Measurements from ENCODE around the gene GPR32.
"Not testable (repeated sequence)": the region's sequence is repeated elsewhere in the genome, so short reads cannot be mapped to it uniquely, and the experiment has no call there.

The GPR32 gene

GRCh38 chr19:50770164-50770563, at the start of gene GPR32:
GPR32 (plus strand) TSS chr19:50770464; CDS start chr19:50770601, 137 bp downstream.
- in situ Hi-C loops (cut with HindIII; ENCODE audit: low sequenced_read_pairs) = not testable (repeated sequence)

- in situ Hi-C loops (cut with HindIII; ENCODE audit: low sequenced_read_pairs) = no loop called here
Measured at GRCh38 chr19:50720921-50721381, 49.3 kb upstream of the GPR32 start.

GRCh38 chr19:50721441-50722137, 48.7 kb upstream of the GPR32 start:
- in situ Hi-C loops (cut with HindIII; ENCODE audit: low sequenced_read_pairs) = no loop called here

- in situ Hi-C loops (cut with HindIII; ENCODE audit: low sequenced_read_pairs) = no loop called here
Measured at GRCh38 chr19:50722201-50723013, 47.9 kb upstream of the GPR32 start.

GRCh38 chr19:50723069-50723468, 47.2 kb upstream of the GPR32 start, which contains the start of gene CLEC11A:
CLEC11A (plus strand) TSS chr19:50723364; CDS start chr19:50723526, 162 bp downstream.
- in situ Hi-C loops (cut with HindIII; ENCODE audit: low sequenced_read_pairs) = no loop called here

- in situ Hi-C loops (cut with HindIII; ENCODE audit: low sequenced_read_pairs) = no loop called here
Measured at GRCh38 chr19:50723735-50724521, 46.3 kb upstream of the GPR32 start.

- in situ Hi-C loops (cut with HindIII; ENCODE audit: low sequenced_read_pairs) = no loop called here
Measured at GRCh38 chr19:50724522-50725217, 45.6 kb upstream of the GPR32 start.

- in situ Hi-C loops (cut with HindIII; ENCODE audit: low sequenced_read_pairs) = no loop called here
Measured at GRCh38 chr19:50725218-50725910, 44.9 kb upstream of the GPR32 start.

GRCh38 chr19:50725911-50726230, 44.4 kb upstream of the GPR32 start:
- in situ Hi-C loops (cut with HindIII; ENCODE audit: low sequenced_read_pairs) = no loop called here

- in situ Hi-C loops (cut with HindIII; ENCODE audit: low sequenced_read_pairs) = no loop called here
Measured at GRCh38 chr19:50728084-50728737, 42.1 kb upstream of the GPR32 start.

GRCh38 chr19:50729894-50730293, 40.4 kb upstream of the GPR32 start:
- in situ Hi-C loops (cut with HindIII; ENCODE audit: low sequenced_read_pairs) = no loop called here

- in situ Hi-C loops (cut with HindIII; ENCODE audit: low sequenced_read_pairs) = no loop called here
Measured at GRCh38 chr19:50735869-50736268, 34.4 kb upstream of the GPR32 start.

GRCh38 chr19:50736338-50736737, 33.9 kb upstream of the GPR32 start:
- in situ Hi-C loops (cut with HindIII; ENCODE audit: low sequenced_read_pairs) = no loop called here

- in situ Hi-C loops (cut with HindIII; ENCODE audit: low sequenced_read_pairs) = no loop called here
Measured at GRCh38 chr19:50739132-50739913, 30.9 kb upstream of the GPR32 start.

- in situ Hi-C loops (cut with HindIII; ENCODE audit: low sequenced_read_pairs) = no loop called here
Measured at GRCh38 chr19:50739914-50740426, 30.3 kb upstream of the GPR32 start.

- in situ Hi-C loops (cut with HindIII; ENCODE audit: low sequenced_read_pairs) = no loop called here
Measured at GRCh38 chr19:50741179-50741933, 28.9 kb upstream of the GPR32 start.

- in situ Hi-C loops (cut with HindIII; ENCODE audit: low sequenced_read_pairs) = no loop called here
Measured at GRCh38 chr19:50743537-50743936, 26.7 kb upstream of the GPR32 start.

- in situ Hi-C loops (cut with HindIII; ENCODE audit: low sequenced_read_pairs) = no loop called here
Measured at GRCh38 chr19:50745221-50745620, 25.0 kb upstream of the GPR32 start.
